Sigmoid colon (tissue), 4 donors: ENCODE results near the gene ALPI.
A peak's percentile ranks its signal among the peaks of the same experiment; 100 is the strongest.

Experiments used
- EP300 ChIP-seq, 4 donors: sonication (generic); formaldehyde crosslinking; IDR thresholded peaks; one replicate each; pipeline ENCODE4 v1.6.1; 2017; ENCODE audit warnings: antibody characterized with exemption in 4 of 4
- POLR2A ChIP-seq, 2 donors: fragments of 450-650 bp; IDR thresholded peaks; one replicate each; pipeline ENCODE4 v1.6.1; 2016; ENCODE audit warnings: antibody characterized with exemption in 2 of 2, mild to moderate bottlenecking in 2 of 2, moderate library complexity in 2 of 2
- TF ChIP-seq, protein P1 (sequence below), 4 experiments: fragments of 450-650 bp in 3 of 4; fragments of 200-600 bp in 1 of 4; IDR thresholded peaks; one replicate each; pipeline ENCODE4 v1.5.1; 2016 to 2019; ENCODE audit warnings: antibody characterized with exemption in 4 of 4, mild to moderate bottlenecking in 3 of 4, moderate library complexity in 2 of 4

DNA sequence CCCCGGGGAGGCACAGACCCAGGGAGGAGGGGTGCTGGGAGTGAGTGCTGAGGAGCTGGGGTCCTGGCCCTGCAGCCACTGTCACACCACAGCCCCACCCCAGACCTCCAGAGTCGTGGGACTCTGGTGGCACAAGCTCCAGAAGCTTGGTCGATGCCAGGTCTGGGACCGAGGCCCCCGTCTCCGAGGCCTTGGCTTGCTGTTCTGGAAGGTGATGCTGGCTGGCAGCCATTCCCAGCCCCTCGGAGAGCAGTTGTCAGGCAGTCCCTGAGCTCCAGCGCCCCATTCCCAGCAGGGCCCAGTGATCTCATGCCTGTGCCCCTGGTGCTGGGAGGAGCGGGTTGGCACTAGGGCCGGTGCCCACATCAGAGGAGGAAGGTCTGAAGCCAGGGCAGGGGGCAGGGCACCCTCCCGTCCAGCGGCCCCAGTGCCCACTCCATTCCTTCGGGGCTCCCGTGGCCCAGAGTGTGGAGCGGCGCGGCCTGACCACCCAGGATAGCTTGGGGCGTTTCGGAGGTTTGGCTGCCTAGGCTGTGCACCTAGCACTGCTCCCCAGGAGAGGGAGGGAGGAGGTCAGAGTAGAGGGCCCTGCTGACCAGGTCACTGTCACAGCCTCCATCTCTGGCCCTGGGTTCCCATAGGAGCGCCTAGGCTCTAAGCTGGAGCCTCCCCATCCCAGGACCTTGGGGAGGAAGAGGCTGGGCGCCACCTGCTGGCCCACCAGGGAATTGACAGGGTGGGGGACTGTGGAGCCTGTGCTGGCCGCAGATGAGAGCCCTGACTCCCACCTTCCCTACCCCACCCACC, 16.8 kb upstream of the ALPI start:
- TF ChIP-seq, protein P1, sequence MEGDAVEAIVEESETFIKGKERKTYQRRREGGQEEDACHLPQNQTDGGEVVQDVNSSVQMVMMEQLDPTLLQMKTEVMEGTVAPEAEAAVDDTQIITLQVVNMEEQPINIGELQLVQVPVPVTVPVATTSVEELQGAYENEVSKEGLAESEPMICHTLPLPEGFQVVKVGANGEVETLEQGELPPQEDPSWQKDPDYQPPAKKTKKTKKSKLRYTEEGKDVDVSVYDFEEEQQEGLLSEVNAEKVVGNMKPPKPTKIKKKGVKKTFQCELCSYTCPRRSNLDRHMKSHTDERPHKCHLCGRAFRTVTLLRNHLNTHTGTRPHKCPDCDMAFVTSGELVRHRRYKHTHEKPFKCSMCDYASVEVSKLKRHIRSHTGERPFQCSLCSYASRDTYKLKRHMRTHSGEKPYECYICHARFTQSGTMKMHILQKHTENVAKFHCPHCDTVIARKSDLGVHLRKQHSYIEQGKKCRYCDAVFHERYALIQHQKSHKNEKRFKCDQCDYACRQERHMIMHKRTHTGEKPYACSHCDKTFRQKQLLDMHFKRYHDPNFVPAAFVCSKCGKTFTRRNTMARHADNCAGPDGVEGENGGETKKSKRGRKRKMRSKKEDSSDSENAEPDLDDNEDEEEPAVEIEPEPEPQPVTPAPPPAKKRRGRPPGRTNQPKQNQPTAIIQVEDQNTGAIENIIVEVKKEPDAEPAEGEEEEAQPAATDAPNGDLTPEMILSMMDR (IDR thresholded peaks at IDR 0.05) = peak in 3 of 4 experiments; percentile 20 to 68 (median 44)
- TF ChIP-seq POLR2A (IDR thresholded peaks at IDR 0.05) (no peak), EP300 (IDR thresholded peaks at IDR 0.05) (no peak)
